Liver (tissue), 9 donors: Measurements from ENCODE around the gene LGR6. TPM values are rescaled to one million over a fixed set of nuclear protein-coding genes. Genes with fewer than 3 reads are reported as not detected.

Experiments used
- DNase-seq: peaks from one replicate; pipeline ENCODE4 v3.0.0-alpha.2; 2017; ENCODE audit warnings: low spot score
- H3K27ac ChIP-seq, 2 donors: one replicate each; pipeline ENCODE4 v1.7.0; 2013; ENCODE audit warnings: inconsistent platforms in 2 of 2, low read length in 2 of 2, control low read depth in 1 of 2, low read depth in 1 of 2, mild to moderate bottlenecking in 1 of 2
- H3K27me3 ChIP-seq, 4 donors: one replicate each; pipeline versions ENCODE4 v1.6.1 to v1.7.0; 2013; ENCODE audit warnings: low read length in 3 of 4, inconsistent platforms in 1 of 4, mild to moderate bottlenecking in 1 of 4, moderate library complexity in 1 of 4; ENCODE audit not compliant: control insufficient read depth in 4 of 4, insufficient read depth in 4 of 4
- H3K36me3 ChIP-seq, 4 donors: one replicate each; pipeline versions ENCODE4 v1.6.1 to v1.7.0; 2013; ENCODE audit warnings: low read length in 3 of 4, mild to moderate bottlenecking in 3 of 4, low read depth in 1 of 4, moderate library complexity in 1 of 4; ENCODE audit not compliant: control insufficient read depth in 4 of 4, insufficient read depth in 3 of 4
- H3K4me1 ChIP-seq, 4 donors: one replicate each; pipeline versions ENCODE4 v1.6.1 to v1.7.0; 2013; ENCODE audit warnings: low read length in 3 of 4, mild to moderate bottlenecking in 3 of 4, moderate library complexity in 1 of 4; ENCODE audit not compliant: control insufficient read depth in 4 of 4, insufficient read depth in 4 of 4
- H3K4me3 ChIP-seq, 3 donors: one replicate each; pipeline versions ENCODE4 v1.6.1 to v1.7.0; 2013; ENCODE audit warnings: low read length in 3 of 3, control low read depth in 1 of 3, low read depth in 1 of 3, mild to moderate bottlenecking in 1 of 3
- H3K9ac ChIP-seq, 2 donors: one replicate each; pipeline ENCODE4 v1.7.0; 2013; ENCODE audit warnings: low read length in 2 of 2, mild to moderate bottlenecking in 2 of 2, moderate library complexity in 2 of 2, control low read depth in 1 of 2, low read depth in 1 of 2
- H3K9me3 ChIP-seq, 4 donors: one replicate each; pipeline versions ENCODE4 v1.6.1 to v1.7.0; 2013; ENCODE audit warnings: low read length in 3 of 4; ENCODE audit not compliant: control insufficient read depth in 4 of 4
- EGR1 ChIP-seq, 2 donors: IDR thresholded peaks; 2 replicates each; pipeline ENCODE4 v1.6.1; 2016 to 2018; ENCODE audit warnings: antibody characterized with exemption in 2 of 2, low read depth in 2 of 2
- FOXA2 ChIP-seq: IDR thresholded peaks from 2 replicates; pipeline ENCODE4 v1.6.1; 2016; ENCODE audit warnings: antibody characterized with exemption
- GABPA ChIP-seq, 2 donors: IDR thresholded peaks in 1 of 2; conservative IDR thresholded peaks in 1 of 2; 2 replicates each; pipeline ENCODE4 v1.6.1; 2016; ENCODE audit warnings: antibody characterized with exemption in 2 of 2, mild to moderate bottlenecking in 1 of 2, moderate library complexity in 1 of 2
- HNF4G ChIP-seq: IDR thresholded peaks from 2 replicates; pipeline ENCODE4 v1.6.1; 2016; ENCODE audit warnings: antibody characterized with exemption
- JUND ChIP-seq, 2 donors: IDR thresholded peaks; 2 replicates each; pipeline ENCODE4 v1.6.1; 2016; ENCODE audit warnings: antibody characterized with exemption in 2 of 2
- NR2F2 ChIP-seq: IDR thresholded peaks from 2 replicates; pipeline ENCODE4 v1.6.1; 2016; ENCODE audit warnings: antibody characterized with exemption
- REST ChIP-seq: IDR thresholded peaks from 2 replicates; pipeline ENCODE4 v1.6.1; 2016; ENCODE audit warnings: antibody characterized with exemption, mild to moderate bottlenecking
- SP1 ChIP-seq: IDR thresholded peaks from 2 replicates; pipeline ENCODE4 v1.6.1; 2018; ENCODE audit warnings: antibody characterized with exemption, mild to moderate bottlenecking
- TAF1 ChIP-seq: conservative IDR thresholded peaks from 2 replicates; pipeline ENCODE4 v1.6.1; 2016; ENCODE audit warnings: antibody characterized with exemption, mild to moderate bottlenecking
- ZBTB33 ChIP-seq: IDR thresholded peaks from 2 replicates; pipeline ENCODE4 v1.6.1; 2016; ENCODE audit warnings: antibody characterized with exemption
- WGBS: extraction: QIAGEN DNeasy Blood & Tissue Kit; methylation state at CpG from one replicate; pipeline ENCODE4 v1.1.7; 2013; 5-methylcytosine and 5-hydroxymethylcytosine counted together
- polyA plus RNA-seq, 2 donors: library from polyadenylated mRNA; stranded (reverse) in 1 of 2; unstranded in 1 of 2; fragments of 200-250 nt in 1 of 2; fragments of >200 nt in 1 of 2; fragmentation: Nextera tagmentation in 1 of 2; extraction: Ambion mirVana in 1 of 2; gene quantifications; one replicate each; pipeline versions ENCODE4 v1.2.1 to v1.2.3, GENCODE V29; 2013 to 2015
- total RNA-seq, 2 donors: library from RNA; depleted of rRNA; stranded (reverse); fragments of >200 nt; gene quantifications; one replicate each; pipeline ENCODE4 v1.2.3, GENCODE V29; 2014
- TF ChIP-seq, protein P1 (sequence below): fragments of 150-350 bp; IDR thresholded peaks from 2 replicates; pipeline ENCODE4 v1.5.1; 2017; ENCODE audit warnings: improper control_type of control experiment, low read depth, low read length; ENCODE audit not compliant: missing input control
- donor health status: healthy.
- donor health status: healthy.
- donor health status: healthy.
- donor health status: healthy.
- donor health status: healthy.

The LGR6 gene
- total and polyA plus RNA-seq, 4 donors = 0.05 to 1.2 (median 0.75) TPM

DNA sequence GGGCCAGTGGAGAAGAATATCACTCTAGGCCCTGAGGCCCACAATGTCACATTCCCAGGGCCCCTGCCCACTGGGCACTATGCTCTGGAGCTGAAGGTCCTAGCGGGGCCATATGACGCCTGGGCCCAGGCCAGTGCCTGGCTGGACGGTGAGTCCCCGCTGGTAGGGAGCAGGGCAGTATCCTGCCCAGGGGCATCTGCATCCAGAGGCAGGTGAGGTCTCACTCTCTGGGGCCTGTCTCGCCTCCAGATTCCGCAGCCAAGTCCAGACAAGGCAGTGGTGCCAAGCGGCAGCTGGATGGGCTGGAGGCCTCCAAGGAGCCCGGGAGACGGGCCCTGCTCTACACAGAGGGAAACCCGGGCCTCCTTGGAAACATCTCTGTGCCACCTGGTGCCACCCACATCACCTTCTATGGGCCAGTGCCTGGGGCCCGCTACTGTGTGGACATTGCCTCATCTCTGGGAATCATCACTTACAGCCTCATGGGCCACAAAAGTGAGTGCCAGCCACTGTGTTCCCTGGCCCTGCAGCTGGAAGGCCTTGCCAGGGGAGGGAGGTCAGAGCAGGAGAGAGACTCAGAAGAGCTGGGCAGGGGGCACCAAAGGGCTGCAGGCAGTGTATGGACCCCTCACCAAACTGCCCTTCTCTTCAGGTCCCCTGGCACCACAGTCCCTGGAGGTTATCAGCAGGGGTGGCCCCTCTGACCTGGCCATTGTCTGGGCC, 22.1 kb upstream of the LGR6 start:
- Histone ChIP-seq H3K36me3 (no peaks in the 10 kb centered on the region), H3K9me3 (no peaks in the 10 kb centered on the region), H3K9ac (no peak overlapping the region), H3K27me3 (no peaks in the 10 kb centered on the region), H3K4me3 (no peak overlapping the region), H3K4me1 (no peaks in the 10 kb centered on the region), H3K27ac (no peak overlapping the region)
- WGBS = 94% methylated on average over 11 of the region's 11 CpGs
- no peak for DNase-seq
- TF ChIP-seq, protein P1, sequence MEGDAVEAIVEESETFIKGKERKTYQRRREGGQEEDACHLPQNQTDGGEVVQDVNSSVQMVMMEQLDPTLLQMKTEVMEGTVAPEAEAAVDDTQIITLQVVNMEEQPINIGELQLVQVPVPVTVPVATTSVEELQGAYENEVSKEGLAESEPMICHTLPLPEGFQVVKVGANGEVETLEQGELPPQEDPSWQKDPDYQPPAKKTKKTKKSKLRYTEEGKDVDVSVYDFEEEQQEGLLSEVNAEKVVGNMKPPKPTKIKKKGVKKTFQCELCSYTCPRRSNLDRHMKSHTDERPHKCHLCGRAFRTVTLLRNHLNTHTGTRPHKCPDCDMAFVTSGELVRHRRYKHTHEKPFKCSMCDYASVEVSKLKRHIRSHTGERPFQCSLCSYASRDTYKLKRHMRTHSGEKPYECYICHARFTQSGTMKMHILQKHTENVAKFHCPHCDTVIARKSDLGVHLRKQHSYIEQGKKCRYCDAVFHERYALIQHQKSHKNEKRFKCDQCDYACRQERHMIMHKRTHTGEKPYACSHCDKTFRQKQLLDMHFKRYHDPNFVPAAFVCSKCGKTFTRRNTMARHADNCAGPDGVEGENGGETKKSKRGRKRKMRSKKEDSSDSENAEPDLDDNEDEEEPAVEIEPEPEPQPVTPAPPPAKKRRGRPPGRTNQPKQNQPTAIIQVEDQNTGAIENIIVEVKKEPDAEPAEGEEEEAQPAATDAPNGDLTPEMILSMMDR = no peak

- TF ChIP-seq, protein P1 = no peak
- TF ChIP-seq SP1 (no peak), NR2F2 (no peak), ZBTB33 (no peak), EGR1 (IDR thresholded peaks at IDR 0.05; ENCODE audit: low read depth in 2 of 2) (no peak), REST (no peak), TAF1 (no peak), FOXA2 (no peak), JUND (IDR thresholded peaks at IDR 0.05) (no peak), GABPA (IDR thresholded peaks at IDR 0.05 in 1 of 2, conservative IDR thresholded peaks at IDR 0.05 in 1 of 2) (no peak), HNF4G (no peak)
- no peak for DNase-seq
Observed at GRCh38 chr1:202172015-202172355, 21.6 kb upstream of the LGR6 start.

More at GRCh38 chr1:202172015-202172355, 21.6 kb upstream of the LGR6 start:
- H3K36me3 ChIP-seq = no peaks in the 10 kb centered on the region
- no peak overlapping the region for H3K27ac ChIP-seq
- H3K9ac ChIP-seq = no peak overlapping the region
- H3K9me3 ChIP-seq = no peaks in the 10 kb centered on the region
- H3K4me3 ChIP-seq = no peak overlapping the region
- H3K27me3 ChIP-seq = no peaks in the 10 kb centered on the region
- H3K4me1 ChIP-seq = no peaks in the 10 kb centered on the region
- 53% methylated on average over 5 of the region's 5 CpGs for WGBS
